ENCODE measurements around the gene PDZD2.

GRCh38 chr5:31911291-31912265, 272.6 kb downstream of the PDZD2 start:
- no peak for TF ChIP-seq CTCF (IDR thresholded peaks at IDR 0.05)
- TF ChIP-seq ZFX (IDR thresholded peaks at IDR 0.05; ENCODE audit: borderline replicate concordance), result no peak

All from 22Rv1 (cell line).